Panc1 (cell line): ENCODE measurements around the gene TULP3. TPM values are rescaled to one million over a fixed set of nuclear protein-coding genes. Genes with fewer than 3 reads are reported as not detected.

Experiments used
- ATAC-seq: fragments of 200-7000 bp; cut with Tn5 transposase; 2 replicates; pipeline ENCODE4 v1.9.1; 2020; ENCODE audit warnings: mild to moderate bottlenecking, moderate library complexity
- BruUV-seq: library from RNA; stranded (reverse); fragments of 400-500 nt; replicated peaks from 2 replicates; lab custom pipeline; 2021; lab: Mats Ljungman, UMichigan
- CTCF ChIA-PET: fragments of 300-600 bp; sonication (Branson Sonifier 250); formaldehyde crosslinking; loops from one replicate; lab custom pipeline; 2022; ENCODE audit warnings: antibody characterized with exemption; lab: Charles Lee
- POLR2A ChIA-PET: fragments of 300-600 bp; sonication (Branson Sonifier 250); formaldehyde crosslinking; loops from one replicate; lab custom pipeline; 2022; ENCODE audit warnings: antibody characterized with exemption; lab: Charles Lee
- DNase-seq: peaks from one replicate; pipeline ENCODE4 v3.0.0-alpha.2; 2010; ENCODE audit warnings: low read depth, low spot score
- H3K27ac ChIP-seq: 2 replicates; pipeline ENCODE4 v1.5.1; 2011; ENCODE audit warnings: mild to moderate bottlenecking, low read length, inconsistent platforms
- H3K27me3 ChIP-seq: fragments of 200-500 bp; sonication (Bioruptor generic); 2 replicates; pipeline ENCODE4 v1.6.0; 2014; ENCODE audit warnings: low read length, inconsistent platforms; ENCODE audit not compliant: control insufficient read depth, insufficient read depth
- H3K36me3 ChIP-seq: fragments of 200-500 bp; sonication (Bioruptor generic); 2 replicates; pipeline ENCODE4 v1.5.1; 2014; ENCODE audit warnings: inconsistent platforms, mild to moderate bottlenecking, low read length, moderate library complexity; ENCODE audit not compliant: control insufficient read depth, insufficient read depth
- H3K4me1 ChIP-seq: 2 replicates; pipeline ENCODE4 v1.5.1; 2011; ENCODE audit warnings: inconsistent platforms, mild to moderate bottlenecking, low read length, moderate library complexity; ENCODE audit not compliant: control insufficient read depth, insufficient read depth
- H3K4me3 ChIP-seq, 2 experiments: 2 replicates each; pipeline ENCODE4 v1.5.1; 2011 to 2012; ENCODE audit warnings: low read depth in 2 of 2, low read length in 2 of 2, mild to moderate bottlenecking in 2 of 2, inconsistent platforms in 1 of 2, moderate library complexity in 1 of 2
- H3K9me3 ChIP-seq: fragments of 200-500 bp; sonication (Bioruptor generic); 2 replicates; pipeline ENCODE4 v1.5.1; 2014; ENCODE audit warnings: low read depth, mild to moderate bottlenecking, inconsistent platforms, low read length, moderate library complexity; ENCODE audit not compliant: control insufficient read depth, insufficient read depth
- CTCF ChIP-seq: fragments of 450-650 bp; IDR thresholded peaks from 2 replicates; pipeline ENCODE4 v1.5.1; 2017; ENCODE audit warnings: mild to moderate bottlenecking
- POLR2AphosphoS5 ChIP-seq: IDR thresholded peaks from 2 replicates; pipeline ENCODE4 v1.6.1; 2012; ENCODE audit warnings: mild to moderate bottlenecking, low read depth, low read length, moderate library complexity
- REST ChIP-seq, 2 experiments: IDR thresholded peaks; 2 replicates each; pipeline ENCODE4 v1.6.1; 2011 to 2012; ENCODE audit warnings: low read depth in 2 of 2, control low read depth in 1 of 2, low read length in 1 of 2, mild to moderate bottlenecking in 1 of 2, moderate library complexity in 1 of 2; ENCODE audit not compliant: insufficient read depth in 1 of 2
- SIN3A ChIP-seq: IDR thresholded peaks from 2 replicates; pipeline ENCODE4 v1.6.1; 2012; ENCODE audit warnings: low read depth, mild to moderate bottlenecking, low read length, moderate library complexity, borderline replicate concordance; ENCODE audit not compliant: insufficient read depth
- TCF7L2 ChIP-seq: IDR thresholded peaks from 2 replicates; pipeline ENCODE4 v1.6.1; 2011; ENCODE audit warnings: mild to moderate bottlenecking, low read depth, low read length, inconsistent platforms
- in situ Hi-C: cut with HindIII; loops from 2 replicates; pipeline ENCODE4 v1.10.0; 2016; ENCODE audit warnings: low sequenced_read_pairs, low pct_unique_long_range_greater_than_20kb
- intact Hi-C: fragments of 100-400 bp; cut with micrococcal nuclease; formaldehyde crosslinking; loops from one replicate; pipeline ENCODE4 v1.10.0; 2022; ENCODE audit not compliant: unreplicated experiment
- total RNA-seq: library from RNA; stranded (reverse); gene quantifications from one replicate; pipeline ENCODE4 v1.2.1, GENCODE V29; 2021; ENCODE audit not compliant: unreplicated experiment

TULP3 gene
- total RNA-seq, 1 experiment from 2014 or later = 29.3 TPM

- CTCF ChIA-PET = no interaction called here
- no peak for ATAC-seq
- Histone ChIP-seq H3K36me3 (no peaks in the 10 kb centered on the region), H3K4me3 (no peak overlapping the region), H3K27me3 (no peaks in the 10 kb centered on the region), H3K4me1 (no peaks in the 10 kb centered on the region), H3K9me3 (no peaks in the 10 kb centered on the region), H3K27ac (no peak overlapping the region)
- intact Hi-C loops (no loop called here), in situ Hi-C loops (no loop called here)
- DNase-seq = no peak
- no TSS peak for BruUV-seq
- TF ChIP-seq TCF7L2 (no peak), SIN3A (no peak), REST (IDR thresholded peaks at IDR 0.05; ENCODE audit: insufficient read depth in 1 of 2, low read depth in 2 of 2, low read length in 1 of 2) (no peak), CTCF (no peak), POLR2AphosphoS5 (no peak)
- POLR2A ChIA-PET = interaction anchor here (0.6 to 0.9 kb wide), 2 partner anchors 10 to 39 kb away, joined by 3 read pairs; no protein-coding TSS in a partner anchor
These were observed 47.7 kb upstream of the TULP3 start for GRCh38 chr12:2842948-2843347.

- ChIA-PET POLR2A (no interaction called here), CTCF (interaction anchor here (1.0 kb wide), 1 partner anchor 38 kb away, joined by 3 read pairs; no protein-coding TSS in a partner anchor)
- in situ Hi-C loops = no loop called here
- H3K27ac ChIP-seq = no peak overlapping the region
- no peaks in the 10 kb centered on the region for H3K9me3 ChIP-seq
- no peaks in the 10 kb centered on the region for H3K36me3 ChIP-seq
- DNase-seq (no peak), ATAC-seq (no peak)
- intact Hi-C loops = no loop called here
- H3K4me3 ChIP-seq = no peak overlapping the region
- H3K27me3 ChIP-seq = no peaks in the 10 kb centered on the region
- BruUV-seq = no TSS peak
- TF ChIP-seq SIN3A (no peak), REST (IDR thresholded peaks at IDR 0.05; ENCODE audit: insufficient read depth in 1 of 2, low read depth in 2 of 2, low read length in 1 of 2) (no peak), POLR2AphosphoS5 (no peak), TCF7L2 (no peak), CTCF (no peak)
- H3K4me1 ChIP-seq = no peaks in the 10 kb centered on the region
These were observed 45.9 kb upstream of the TULP3 start for GRCh38 chr12:2844786-2845185.
